Stimulated activated CD8-positive, alpha-beta memory T cell treated with anti-CD3 and anti-CD28 coated beads, Interleukin-4, amount 100 ng/mL, for 1 hour (primary cell): Measurements from ENCODE around the gene RRP1.

Experiments
- DNase-seq, 2 donors: peaks; one replicate each; pipeline ENCODE4 v3.0.0-alpha.2; 2020; ENCODE audit warnings: low read depth in 2 of 2, low spot score in 1 of 2

Gene RRP1

GRCh38 chr21:43775795-43776430, 13.5 kb upstream of the RRP1 start, which contains the start of gene CSTB:
CSTB (minus strand) TSS chr21:43776308; CDS start chr21:43776269, 39 bp downstream.
- DNase-seq = peak; percentile 71 to 81

DNA sequence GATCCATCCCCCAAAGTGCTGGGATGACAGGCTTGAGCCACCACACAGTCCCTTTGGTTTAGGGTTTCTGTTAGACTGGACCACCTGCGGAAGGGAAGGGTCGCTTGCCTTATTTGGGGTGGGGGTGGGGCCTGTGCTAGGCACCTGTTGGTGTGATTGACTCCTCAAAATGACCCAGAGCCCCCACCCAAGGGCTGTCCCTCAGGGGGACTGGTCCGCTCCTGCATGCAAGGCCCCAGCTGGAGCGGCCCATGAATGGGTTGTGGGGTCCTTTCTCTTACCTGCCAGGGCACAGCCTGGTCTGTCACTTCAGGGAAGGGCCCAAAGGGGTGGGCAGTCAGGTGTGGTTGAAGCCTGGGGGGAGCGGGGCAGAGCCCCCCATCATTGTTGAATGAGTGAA, 11.4 kb upstream of the RRP1 start:
- no peak for DNase-seq

DNA sequence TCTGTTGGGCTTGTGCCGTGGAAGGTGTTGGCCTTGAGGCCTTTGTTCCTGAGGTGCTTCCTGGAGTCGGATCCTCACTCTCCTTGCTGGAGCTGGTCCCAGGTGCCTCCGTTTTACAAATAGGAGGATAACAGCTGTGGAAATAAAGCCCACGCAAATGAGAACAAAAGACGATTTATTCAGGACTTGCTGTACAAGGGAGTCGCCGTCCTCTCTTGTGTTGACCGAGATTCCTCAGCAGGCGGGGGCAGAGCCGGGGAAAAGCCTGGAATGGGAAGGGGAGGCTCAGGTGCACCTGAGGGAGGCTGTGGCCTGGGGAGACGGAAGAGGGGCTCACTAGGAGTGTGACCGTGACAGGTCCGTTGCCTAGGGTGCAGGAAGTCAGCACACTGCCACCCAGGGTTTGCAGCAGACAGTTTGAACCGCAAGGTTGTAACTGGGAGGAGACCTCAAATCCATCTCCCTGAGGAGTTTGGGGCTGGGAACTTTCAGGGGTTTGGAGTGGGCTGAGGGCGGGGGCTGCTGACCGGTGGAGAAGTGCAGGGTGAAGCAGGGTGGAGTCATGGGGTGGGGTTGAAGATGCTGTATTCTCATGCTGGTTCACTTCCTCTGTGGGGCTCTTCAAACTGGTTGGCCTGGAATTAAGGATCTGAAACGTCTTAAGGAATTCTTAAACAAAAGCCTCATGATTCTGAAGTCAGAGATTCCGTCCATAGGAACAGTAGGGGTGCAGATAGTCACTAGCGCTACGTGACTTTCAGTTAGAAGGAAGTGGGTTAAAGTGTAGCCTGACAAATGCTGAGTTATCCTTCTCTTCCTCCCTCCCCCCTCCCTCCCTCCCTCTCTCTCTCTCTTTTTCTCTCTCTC, 10.7 kb upstream of the RRP1 start:
- no peak for DNase-seq

- DNase-seq = no peak
Measured at GRCh38 chr21:43779660-43780059, 9.7 kb upstream of the RRP1 start.

DNA sequence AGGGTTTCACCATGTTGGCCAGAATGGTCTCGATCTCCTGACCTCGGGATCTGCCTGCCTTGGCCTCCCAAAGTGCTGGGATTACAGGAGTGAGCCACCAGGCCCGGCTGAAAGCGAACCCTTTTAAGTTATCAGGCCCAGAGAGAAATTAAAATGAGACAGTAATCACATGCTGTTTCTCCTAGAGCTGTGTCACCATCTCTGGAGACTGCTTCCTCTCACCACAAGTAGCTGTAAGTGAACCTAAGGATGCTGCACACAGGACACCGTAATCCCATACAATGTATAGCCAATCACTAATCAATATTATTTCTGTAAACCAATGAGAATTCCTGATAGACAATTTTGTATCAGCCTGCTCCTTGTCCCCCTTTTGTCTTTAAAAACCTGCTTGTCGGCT, 7.5 kb upstream of the RRP1 start:
- DNase-seq = no peak

- no peak for DNase-seq
Measured at GRCh38 chr21:43782431-43783097, 6.8 kb upstream of the RRP1 start.

DNA sequence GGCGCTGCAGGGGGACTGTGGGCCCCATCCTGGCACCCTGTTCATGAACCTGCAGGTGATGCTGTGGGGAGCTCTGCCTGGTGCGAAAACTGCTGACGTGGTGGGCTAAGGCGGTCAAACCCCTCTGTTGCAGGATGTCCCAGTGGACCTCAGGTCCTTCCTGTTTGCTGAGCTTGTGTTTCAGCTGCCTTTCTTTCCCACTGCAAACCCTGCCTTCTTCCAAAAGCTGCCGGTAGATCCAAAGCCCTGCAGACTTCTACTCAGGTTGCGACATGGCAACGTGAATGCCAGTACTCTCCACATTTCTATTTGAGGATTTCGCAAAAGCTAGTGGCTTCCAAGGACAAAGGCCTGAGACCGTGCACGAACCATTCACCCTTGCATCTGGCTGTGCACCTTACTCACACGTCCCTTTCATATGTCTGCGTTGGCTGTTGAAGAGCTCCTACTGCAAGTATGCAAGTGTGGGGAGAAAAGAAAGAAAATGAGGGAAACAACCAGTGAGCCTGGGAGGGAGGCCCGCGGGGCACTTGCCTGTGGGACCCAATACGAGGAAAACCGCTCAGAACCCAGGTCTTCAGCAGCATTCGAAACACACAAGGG, 6.2 kb upstream of the RRP1 start:
- no peak for DNase-seq

GRCh38 chr21:43785134-43785533, 4.2 kb upstream of the RRP1 start:
- no peak for DNase-seq

DNA sequence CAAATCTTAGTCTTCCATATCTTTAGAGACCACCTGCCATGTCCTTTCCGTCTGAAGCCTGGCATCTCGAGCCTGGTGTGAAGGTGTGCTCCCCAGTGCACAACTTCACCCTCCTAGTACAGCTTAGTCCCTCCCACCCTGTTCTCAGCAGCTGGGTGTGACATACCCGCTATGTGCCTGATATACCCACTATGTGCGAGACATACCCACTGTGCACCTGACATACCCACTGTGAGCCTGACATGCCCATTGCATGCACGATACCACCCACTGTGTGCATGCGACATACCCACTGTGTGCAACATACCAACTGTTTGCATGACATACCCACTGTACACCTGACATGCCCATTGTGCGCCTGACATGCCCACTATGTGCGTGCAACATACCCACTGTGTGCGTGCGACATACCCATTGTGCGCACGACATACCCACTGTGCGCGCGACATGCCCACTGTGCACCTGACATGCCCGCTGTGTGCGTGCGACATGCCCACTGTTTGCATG, 3.0 kb upstream of the RRP1 start:
- DNase-seq = no peak

DNA sequence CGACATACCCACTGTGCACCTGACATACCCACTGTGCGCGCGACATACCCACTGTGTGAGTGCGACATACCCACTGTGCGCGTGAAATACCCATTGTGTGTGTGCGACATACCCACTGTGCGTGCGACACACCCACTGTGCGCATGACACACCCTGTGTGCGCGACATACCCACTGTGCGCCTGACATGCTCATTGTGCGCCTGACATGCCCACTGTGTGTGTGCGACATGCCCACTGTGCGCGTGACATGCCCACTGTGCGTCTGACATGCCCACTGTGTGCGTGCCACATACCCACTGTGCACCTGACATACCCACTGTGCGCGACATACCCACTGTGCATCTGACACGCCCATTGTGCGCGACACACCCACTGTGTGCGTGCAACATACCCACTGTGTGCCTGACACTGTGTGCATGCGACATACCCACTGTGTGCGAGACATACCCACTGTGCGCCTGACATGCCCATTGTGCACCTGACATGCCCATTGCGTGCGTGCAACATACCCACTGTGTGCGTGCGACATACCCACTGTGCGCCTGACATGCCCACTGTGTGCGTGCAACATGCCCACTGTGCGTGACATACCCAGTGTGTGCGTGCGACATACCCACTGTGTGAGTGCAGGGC, 2.5 kb upstream of the RRP1 start:
- no peak for DNase-seq

- no peak for DNase-seq
Measured at GRCh38 chr21:43790010-43790524, 690 bp downstream of the RRP1 start.

- DNase-seq = no peak
Measured at GRCh38 chr21:43792406-43792805, 3.0 kb downstream of the RRP1 start.

DNA sequence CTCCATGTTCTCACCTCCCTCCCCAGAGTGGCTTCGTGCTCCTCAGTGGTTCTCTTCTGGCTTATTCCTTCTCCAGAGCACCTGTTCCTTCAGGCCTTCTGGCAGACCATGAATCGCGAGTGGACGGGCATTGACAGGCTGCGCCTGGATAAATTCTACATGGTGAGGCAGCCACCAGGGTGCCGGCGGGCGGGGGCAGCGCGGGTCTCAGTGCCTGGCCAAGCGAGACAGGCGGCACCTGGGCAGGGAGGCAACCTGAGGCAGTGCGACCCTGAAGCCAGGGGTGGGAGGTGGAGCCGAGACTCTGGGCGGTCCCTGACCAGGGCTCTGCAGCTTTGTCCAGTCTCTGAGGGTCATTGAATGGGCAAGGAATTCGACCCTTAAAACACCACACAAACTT, 3.9 kb downstream of the RRP1 start:
- DNase-seq = no peak

DNA sequence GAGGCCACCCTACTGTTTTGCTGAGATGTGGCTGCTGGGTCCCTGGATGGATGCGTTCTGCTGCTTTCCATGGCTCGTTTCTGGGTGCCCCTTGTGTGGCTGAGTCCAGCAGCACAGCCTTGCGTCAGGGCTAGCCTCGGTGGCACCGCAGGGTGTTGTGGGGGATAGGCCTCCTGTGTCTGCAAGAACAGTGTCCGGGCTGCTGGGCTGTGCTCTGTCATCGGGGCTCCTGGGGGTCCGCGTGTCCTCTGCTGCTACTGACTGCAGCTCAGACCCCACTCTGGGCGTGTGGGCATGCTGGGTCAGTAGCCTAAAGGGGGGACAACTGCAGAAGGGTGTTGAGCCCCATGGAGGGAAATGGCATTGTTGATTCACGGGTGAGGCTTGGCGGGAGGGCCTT, 4.9 kb downstream of the RRP1 start:
- no peak for DNase-seq

GRCh38 chr21:43794857-43795256, 5.5 kb downstream of the RRP1 start:
- DNase-seq = no peak

- DNase-seq = no peak
Measured at GRCh38 chr21:43797415-43797814, 8.0 kb downstream of the RRP1 start.

DNA sequence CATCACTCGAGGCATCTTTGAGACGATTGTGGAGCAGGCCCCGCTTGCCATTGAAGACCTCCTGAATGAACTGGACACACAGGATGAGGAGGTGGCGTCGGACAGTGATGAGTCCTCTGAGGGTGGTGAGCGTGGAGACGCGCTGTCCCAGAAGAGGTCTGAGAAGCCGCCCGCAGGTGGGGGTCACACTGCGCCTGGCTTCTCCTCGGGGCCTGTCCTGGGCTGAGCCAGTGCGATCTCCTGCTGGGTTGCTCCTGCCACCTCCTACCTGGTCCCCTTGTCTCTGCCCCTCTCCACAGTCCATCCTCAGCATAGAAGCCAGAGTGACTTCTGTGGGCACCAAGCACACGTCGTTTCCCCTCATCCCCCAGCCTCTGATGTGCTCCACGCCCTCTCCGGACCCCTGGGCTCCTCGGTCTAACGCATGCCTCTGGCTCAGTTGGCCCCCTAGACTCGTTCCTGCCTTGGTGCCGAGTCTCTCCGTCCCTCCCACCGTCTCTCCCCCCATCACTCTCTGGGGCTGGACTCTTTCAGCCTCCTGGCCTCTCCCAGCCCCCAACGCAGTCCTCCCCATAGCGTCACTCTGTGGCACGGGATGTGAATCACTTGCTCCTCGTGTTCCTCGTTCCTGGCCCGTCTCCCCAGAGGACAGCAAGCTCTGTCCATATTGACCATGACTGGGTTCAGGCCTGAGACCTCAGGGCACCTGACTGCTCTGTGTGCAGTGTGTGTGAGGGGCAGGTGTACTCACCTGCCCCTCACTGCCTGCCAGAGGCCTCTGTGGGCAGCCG, 8.7 kb downstream of the RRP1 start:
- no peak for DNase-seq

- DNase-seq = no peak
Measured at GRCh38 chr21:43799301-43799840, 10.0 kb downstream of the RRP1 start.

DNA sequence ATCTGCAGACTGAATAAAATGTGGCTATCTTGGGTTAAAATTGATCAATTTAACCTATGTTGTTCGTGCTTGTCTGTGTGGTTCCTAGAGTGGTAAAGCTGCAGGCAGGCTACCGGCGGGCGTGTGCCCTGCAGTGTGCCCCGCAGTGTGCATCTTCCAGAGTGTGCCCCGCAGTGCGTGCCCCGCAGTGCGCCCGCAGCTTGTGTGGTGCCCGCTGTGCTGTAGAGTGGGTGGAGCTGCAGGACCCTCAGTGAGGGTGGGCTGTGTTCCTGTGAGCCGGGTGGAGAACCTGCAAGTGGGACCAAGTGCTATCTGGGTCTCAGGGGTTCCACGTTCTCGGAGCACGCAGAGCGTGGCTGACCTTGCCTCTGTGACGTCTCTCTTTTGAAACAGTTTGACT, 10.7 kb downstream of the RRP1 start:
- DNase-seq = no peak

GRCh38 chr21:43800566-43800965, 11.2 kb downstream of the RRP1 start:
- DNase-seq = no peak
